Measurements from ENCODE around the gene ELK4. TPM values are rescaled to one million over a fixed set of nuclear protein-coding genes. Genes with fewer than 3 reads are reported as not detected.

The ELK4 gene
- total and polyA plus RNA-seq, 2 of the 13 experiments (the other 11 are each of a cell fraction or from before 2014, with no cell fraction given): 8.3 to 13.1 TPM

DNA sequence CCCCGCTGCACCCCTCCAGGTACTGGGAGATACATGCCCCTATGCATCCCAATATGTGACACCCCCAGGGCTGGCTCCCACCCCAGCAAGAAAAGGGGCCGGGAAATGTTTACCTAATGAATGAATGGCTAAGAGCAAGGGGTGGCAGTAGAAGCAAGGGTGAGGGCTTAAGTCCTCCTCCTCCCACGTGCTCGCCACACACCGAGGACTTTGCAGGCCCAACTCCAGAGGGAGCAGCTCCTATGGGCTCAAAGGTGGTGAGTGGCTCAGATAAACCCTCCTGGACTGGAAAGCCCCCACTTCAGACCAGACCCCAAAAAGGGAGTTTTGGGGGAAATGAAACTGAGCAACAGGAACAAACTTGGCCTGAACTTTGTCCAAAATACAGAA, 37.1 kb upstream of the ELK4 start (continued):
- TF ChIP-seq PHB2 (IDR thresholded peaks at IDR 0.05; ENCODE audit: partially characterized antibody) (no peak), ARID2 (CRISPR knock-in tag; IDR thresholded peaks at IDR 0.05; ENCODE audit: borderline replicate concordance) (no peak), TBX3 (IDR thresholded peaks at IDR 0.05; ENCODE audit: borderline replicate concordance) (no peak), ZNF263 (CRISPR knock-in tag; IDR thresholded peaks at IDR 0.05) (peak; percentile 91), ZMYM2 (CRISPR knock-in tag; IDR thresholded peaks at IDR 0.05) (no peak), NAIF1 (CRISPR knock-in tag; IDR thresholded peaks at IDR 0.05; ENCODE audit: borderline replicate concordance) (no peak), MYNN (CRISPR knock-in tag; IDR thresholded peaks at IDR 0.05; ENCODE audit: low read depth) (no peak), ZNF329 (CRISPR knock-in tag; IDR thresholded peaks at IDR 0.05; ENCODE audit: low read depth) (no peak), RARG (CRISPR knock-in tag; IDR thresholded peaks at IDR 0.05; ENCODE audit: low read depth) (no peak), NFIB (CRISPR knock-in tag; IDR thresholded peaks at IDR 0.05; ENCODE audit: borderline replicate concordance) (no peak), ZNF432 (CRISPR knock-in tag; IDR thresholded peaks at IDR 0.05; ENCODE audit: borderline replicate concordance) (no peak), TAF1 (CRISPR knock-in tag; IDR thresholded peaks at IDR 0.05) (no peak), REXO4 (CRISPR knock-in tag; IDR thresholded peaks at IDR 0.05; ENCODE audit: borderline replicate concordance) (no peak), ZNF605 (CRISPR knock-in tag; IDR thresholded peaks at IDR 0.05) (0 out of 2 replicates have a peak, but pooled peaks have one; percentile 48), EZH2 (conservative IDR thresholded peaks at IDR 0.05; ENCODE audit: low read depth, low read length) (no peak), SYNCRIP (IDR thresholded peaks at IDR 0.05; ENCODE audit: insufficient read depth, low read depth, low read length) (no peak), KDM2A (CRISPR knock-in tag; IDR thresholded peaks at IDR 0.05; ENCODE audit: borderline replicate concordance, low read depth) (no peak), POLR2AphosphoS2 (IDR thresholded peaks at IDR 0.05; ENCODE audit: low read depth, low read length) (no peak), ZNF251 (CRISPR knock-in tag; IDR thresholded peaks at IDR 0.05) (no peak), KAT7 (CRISPR knock-in tag; IDR thresholded peaks at IDR 0.05; ENCODE audit: borderline replicate concordance) (no peak), SOX6 (IDR thresholded peaks at IDR 0.05) (no peak), SOX6 (CRISPR knock-in tag; IDR thresholded peaks at IDR 0.05) (no peak), CBX1 (IDR thresholded peaks at IDR 0.05; ENCODE audit: low read depth) (no peak), ZNF350 (CRISPR knock-in tag; IDR thresholded peaks at IDR 0.05; ENCODE audit: borderline replicate concordance, low read depth) (no peak), CHD2 (IDR thresholded peaks at IDR 0.05; ENCODE audit: low read depth, low read length) (no peak)
- TF ChIP-seq, protein P1, sequence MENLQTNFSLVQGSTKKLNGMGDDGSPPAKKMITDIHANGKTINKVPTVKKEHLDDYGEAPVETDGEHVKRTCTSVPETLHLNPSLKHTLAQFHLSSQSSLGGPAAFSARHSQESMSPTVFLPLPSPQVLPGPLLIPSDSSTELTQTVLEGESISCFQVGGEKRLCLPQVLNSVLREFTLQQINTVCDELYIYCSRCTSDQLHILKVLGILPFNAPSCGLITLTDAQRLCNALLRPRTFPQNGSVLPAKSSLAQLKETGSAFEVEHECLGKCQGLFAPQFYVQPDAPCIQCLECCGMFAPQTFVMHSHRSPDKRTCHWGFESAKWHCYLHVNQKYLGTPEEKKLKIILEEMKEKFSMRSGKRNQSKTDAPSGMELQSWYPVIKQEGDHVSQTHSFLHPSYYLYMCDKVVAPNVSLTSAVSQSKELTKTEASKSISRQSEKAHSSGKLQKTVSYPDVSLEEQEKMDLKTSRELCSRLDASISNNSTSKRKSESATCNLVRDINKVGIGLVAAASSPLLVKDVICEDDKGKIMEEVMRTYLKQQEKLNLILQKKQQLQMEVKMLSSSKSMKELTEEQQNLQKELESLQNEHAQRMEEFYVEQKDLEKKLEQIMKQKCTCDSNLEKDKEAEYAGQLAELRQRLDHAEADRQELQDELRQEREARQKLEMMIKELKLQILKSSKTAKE (CRISPR knock-in tag; IDR thresholded peaks at IDR 0.05; ENCODE audit: borderline replicate concordance): no peak
- TF ChIP-seq, protein P2, sequence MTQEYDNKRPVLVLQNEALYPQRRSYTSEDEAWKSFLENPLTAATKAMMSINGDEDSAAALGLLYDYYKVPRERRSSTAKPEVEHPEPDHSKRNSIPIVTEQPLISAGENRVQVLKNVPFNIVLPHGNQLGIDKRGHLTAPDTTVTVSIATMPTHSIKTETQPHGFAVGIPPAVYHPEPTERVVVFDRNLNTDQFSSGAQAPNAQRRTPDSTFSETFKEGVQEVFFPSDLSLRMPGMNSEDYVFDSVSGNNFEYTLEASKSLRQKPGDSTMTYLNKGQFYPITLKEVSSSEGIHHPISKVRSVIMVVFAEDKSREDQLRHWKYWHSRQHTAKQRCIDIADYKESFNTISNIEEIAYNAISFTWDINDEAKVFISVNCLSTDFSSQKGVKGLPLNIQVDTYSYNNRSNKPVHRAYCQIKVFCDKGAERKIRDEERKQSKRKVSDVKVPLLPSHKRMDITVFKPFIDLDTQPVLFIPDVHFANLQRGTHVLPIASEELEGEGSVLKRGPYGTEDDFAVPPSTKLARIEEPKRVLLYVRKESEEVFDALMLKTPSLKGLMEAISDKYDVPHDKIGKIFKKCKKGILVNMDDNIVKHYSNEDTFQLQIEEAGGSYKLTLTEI (CRISPR knock-in tag; conservative IDR thresholded peaks at IDR 0.05): no peak
